ENCODE measurements around the gene NARS2.

The NARS2 gene

DNA sequence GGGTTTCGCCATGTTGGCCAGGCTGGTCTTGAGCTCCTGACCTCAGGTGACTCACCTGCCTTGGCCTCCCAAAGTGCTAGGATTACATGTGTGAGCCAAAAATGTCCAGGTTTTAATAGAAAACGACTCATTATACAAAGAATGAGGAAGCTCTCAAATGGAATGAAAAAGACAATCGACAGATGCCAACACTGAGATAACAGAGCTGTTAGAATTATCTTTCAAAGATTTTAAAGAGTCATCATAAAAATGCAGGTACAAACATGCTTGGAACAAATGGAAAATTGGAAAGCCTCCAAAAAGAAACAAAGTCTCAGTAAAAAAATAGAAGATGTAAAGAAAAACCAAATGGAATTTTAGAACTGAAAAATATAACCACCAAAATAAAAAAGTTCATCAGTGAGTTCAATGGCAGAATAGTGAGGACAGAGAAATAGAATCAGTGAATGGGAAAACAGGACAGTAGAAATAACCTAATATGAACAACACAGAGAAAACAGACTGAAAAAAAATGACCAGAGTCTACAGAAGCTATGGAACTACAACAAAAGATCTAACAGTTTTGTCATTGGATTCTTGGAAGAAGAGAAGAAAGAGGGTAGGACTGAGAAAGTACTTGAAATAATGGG, 168.0 kb downstream of the NARS2 start:
- no peak for DNase-seq

DNA sequence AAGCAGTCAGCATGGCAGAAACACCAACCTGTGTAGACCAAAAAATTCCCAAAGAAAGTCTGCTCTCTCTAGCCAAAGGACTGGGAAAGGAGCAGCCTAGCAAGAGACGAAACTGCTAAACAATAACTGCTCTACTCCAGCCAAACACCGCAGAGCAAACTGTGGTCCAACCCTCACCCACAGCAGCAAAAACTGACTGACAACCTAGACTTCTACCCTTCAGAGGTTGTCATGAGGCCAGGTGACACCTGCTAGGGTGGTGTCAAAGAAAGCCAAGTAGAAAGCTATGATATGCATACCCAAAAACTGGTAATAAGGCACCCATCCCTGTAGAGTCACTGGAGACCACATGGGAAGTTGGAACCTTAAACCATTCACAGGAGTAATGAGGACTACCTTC, 168.9 kb downstream of the NARS2 start:
- no peak for DNase-seq

DNA sequence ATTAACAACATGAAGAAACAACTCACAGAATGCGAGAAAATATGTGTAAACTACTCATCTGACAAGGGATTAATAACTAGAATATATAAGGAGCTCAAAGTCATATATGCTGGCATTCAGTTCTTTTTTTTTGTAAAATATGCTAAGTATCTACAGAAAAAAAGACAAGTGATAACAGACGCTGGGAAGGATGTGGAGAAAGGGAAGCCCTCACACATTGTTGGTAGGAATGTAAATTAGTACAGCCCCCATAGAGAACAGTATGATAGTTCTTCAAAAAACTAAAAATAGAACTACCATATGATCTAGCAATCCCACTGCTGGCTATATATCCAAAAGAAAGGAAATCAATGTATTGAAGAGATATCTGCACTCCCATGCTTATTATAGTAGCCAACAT, 170.9 kb downstream of the NARS2 start:
- no peak for DNase-seq

DNA sequence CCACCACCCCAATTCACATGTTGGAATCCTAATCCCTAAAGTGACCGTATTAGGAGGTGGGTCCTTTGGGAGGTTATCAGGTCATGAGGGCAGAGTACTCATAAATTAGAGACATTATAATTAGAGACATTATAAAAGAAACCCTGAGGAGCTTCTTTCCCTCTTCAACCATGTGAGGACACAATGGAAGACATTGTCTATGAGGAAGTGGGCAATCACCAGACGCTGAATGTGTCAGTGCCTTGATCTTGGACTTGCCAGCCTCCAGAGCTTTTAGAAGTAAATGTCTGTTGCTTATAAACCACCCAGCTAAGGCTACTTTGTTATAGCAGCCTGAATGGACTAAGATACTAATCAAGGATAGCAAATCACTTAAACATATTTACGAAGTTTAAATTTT, 171.8 kb downstream of the NARS2 start:
- peak in 3 of 4 experiments; percentile 21 to 47 (median 41) for DNase-seq

DNA sequence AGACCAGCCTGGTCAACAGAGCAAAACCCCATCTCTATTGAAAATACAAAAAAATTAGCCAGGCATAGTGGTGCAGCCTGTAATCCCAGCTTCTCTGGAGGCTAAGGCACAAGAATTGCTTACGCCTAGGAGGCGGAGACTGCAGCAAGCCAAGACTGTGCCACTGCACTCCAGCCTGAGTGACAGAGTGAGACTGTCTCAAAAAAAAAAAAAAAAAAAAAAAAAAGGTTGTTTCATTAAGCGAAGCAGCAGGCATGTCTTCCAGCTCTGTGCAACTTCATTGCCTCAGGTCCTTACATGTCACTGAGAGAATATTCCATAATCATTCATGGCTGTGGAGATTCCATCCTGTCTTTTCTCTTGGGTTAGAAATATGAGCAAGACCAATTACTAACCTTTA, 174.0 kb downstream of the NARS2 start:
- no peak for DNase-seq

DNA sequence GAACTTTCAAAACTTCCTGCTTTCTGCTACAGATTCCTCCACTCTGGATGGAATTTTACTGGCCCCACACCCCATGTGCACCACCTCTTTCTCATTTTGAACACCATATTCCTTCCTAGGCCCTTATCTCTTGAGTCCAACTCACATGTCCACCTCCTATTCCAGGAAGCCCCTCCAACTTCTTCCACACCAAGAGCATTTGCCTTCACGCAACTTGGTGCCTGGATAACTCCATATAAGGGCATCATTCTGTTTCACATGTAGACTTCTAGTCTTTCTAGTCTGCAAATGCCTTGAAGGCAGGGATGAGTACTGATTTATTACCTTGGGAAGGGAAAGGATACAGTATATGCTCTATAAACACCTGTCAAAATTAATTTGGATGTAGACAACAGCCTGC, 174.5 kb downstream of the NARS2 start:
- DNase-seq: no peak

- DNase-seq: no peak
These were observed 175.5 kb downstream of the NARS2 start for GRCh38 chr11:78399136-78399535.

GRCh38 chr11:78398715-78399114, 175.9 kb downstream of the NARS2 start:
- no peak for DNase-seq

- DNase-seq: peak; percentile 22 to 64 (median 41)
These were observed 177.3 kb downstream of the NARS2 start for GRCh38 chr11:78397398-78397797.

DNA sequence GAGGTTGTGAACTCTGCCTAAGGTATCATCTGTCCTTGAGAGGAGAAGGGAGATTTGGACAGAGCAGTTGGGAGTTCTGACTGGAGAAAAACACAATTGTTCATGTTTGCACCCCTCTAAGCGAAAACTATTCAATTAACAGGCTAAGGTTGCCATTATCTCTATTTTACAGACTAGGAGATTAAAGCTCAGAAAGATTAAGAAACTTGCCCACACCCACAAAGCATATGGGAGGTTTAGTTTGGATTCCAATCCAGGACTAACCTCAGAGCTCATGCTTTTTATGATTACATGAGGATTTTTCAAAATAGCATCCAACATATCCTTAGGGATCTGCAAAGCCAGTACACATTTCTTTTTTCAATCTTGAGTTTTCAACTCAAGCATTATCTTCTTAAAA, 179.1 kb downstream of the NARS2 start:
- no peak for DNase-seq

GRCh38 chr11:78392854-78393253, 181.8 kb downstream of the NARS2 start:
- DNase-seq: peak; percentile 38 to 61 (median 51)

GRCh38 chr11:78391424-78391823, 183.2 kb downstream of the NARS2 start:
- DNase-seq: peak in 1 of 4 experiments; percentile 16

DNA sequence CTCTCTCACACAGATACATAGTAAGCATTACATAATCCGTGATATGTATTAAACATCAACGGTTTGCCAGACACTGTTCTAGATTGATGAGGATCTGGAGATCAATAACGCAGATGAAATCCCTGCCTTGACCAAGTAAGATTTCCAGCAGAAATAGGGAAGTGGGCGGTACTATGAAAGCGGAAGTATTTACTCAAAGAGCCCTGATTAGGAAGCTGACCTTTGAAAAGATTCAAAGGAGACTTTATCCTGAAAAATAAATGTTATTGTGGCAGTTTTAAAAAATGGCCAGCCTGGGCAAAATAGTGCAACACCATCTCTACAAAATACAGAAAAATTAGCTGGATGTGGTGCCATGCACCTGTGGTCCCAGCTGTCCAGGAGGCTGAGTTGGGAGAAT, 183.9 kb downstream of the NARS2 start:
- DNase-seq: peak; percentile 65 to 87 (median 77)

DNA sequence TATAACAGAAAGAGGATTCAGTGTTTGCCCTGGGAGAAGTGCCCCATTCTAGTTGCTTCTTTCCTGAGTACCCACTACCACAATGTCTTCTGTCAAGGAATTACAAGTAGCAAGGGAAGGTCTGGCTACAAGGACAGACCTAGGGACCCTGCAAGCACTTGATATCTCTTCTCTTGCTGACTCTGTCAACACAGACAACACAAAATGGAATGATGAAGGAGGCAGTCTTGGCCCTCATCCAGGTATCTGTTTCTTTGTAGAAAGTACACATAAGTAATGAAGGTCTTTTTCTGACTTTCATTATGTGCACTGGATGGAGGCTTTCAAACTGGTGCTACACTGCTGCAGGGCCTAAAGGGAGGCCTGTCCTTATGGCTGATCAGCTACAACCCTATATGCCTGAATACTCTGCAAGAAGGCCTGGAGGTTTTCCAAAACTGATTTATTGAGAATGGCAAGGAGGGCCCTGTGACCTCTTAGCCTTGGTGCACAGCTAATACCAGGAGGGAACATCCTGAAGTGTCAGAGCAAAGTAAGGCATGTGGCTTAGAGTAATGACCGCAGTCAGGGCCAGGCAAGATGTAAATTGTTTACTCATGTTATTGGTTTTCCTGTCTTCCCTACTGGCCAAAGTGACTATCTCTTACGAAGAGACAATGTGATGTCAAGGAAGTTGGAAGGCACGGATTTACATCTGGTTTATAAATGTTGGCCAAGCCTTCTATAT, 188.3 kb downstream of the NARS2 start:
- no peak for DNase-seq
